ENCODE results near the gene RFX4.
A peak's percentile ranks its signal among the peaks of the same experiment; 100 is the strongest.

The RFX4 gene

GRCh38 chr12:106767206-106767605 is 184.4 kb downstream of the RFX4 start:
- no peak for DNase-seq (ENCODE audit: low spot score)

GRCh38 chr12:106767954-106768822 is 185.4 kb downstream of the RFX4 start:
- DNase-seq (ENCODE audit: low spot score) = no peak

GRCh38 chr12:106769078-106769477 is 186.3 kb downstream of the RFX4 start:
- DNase-seq (ENCODE audit: low spot score) = no peak

DNA sequence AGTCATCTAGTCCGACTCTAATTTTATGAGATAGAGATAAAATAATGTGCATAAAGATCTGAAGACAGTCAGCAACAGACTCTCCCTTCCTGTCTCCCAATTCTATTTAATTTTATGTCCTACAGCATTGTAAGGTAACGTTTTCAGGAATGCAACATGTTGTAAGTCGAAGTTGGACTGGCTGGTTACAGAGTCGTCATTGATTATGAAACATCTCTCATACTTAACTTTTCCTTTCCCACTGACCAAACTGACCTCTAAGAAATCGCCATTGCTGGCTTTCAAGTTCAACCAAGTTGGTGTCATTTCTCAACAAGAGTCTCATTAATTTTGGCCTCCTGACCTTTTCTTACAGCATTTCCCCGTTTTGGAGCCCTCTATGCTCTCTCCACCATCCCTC is 186.7 kb downstream of the RFX4 start:
- no peak for DNase-seq (ENCODE audit: low spot score)

GRCh38 chr12:106771425-106771824 is 188.6 kb downstream of the RFX4 start:
- DNase-seq (ENCODE audit: low spot score) = no peak

- DNase-seq (ENCODE audit: low spot score) = no peak
Observed at GRCh38 chr12:106773286-106774004, 190.6 kb downstream of the RFX4 start.

GRCh38 chr12:106774005-106774807 is 191.4 kb downstream of the RFX4 start, which contains the start of gene RIC8B:
RIC8B (plus strand) TSS chr12:106774682; CDS start chr12:106774746, 64 bp downstream.
- DNase-seq (ENCODE audit: low spot score) = peak; percentile 99

DNA sequence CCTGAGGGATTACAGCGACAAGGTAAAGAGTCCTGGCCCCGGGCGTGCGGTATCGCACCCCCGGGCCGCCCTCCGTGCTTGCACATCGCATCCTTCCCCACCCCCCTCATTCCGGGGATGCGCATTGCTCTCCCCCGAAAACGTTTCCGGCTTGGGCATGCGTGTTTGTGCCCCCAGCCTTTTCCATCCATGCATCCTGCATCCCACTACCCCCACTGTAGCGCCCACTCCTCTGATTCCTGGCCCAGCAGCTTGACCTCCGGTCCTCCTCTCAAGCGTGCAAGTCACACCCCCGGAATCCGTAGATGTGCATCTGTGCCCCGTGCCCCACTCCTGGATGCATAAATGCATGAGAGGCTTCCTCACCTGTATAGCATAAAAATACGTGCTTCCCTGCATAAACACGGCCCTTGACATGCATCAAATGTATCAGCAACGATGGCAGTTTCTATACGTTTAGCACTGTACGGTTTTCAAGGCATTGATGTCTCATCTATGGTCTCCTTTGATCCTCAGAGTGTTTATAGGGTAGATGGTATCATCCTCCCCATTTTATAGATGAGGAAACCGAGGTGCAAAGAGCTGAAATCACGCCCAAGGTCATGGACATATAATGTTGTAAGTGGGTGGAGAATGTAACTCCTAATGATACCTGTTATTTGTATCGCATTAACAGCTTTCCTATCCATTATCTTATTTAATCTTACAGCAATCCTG is 192.2 kb downstream of the RFX4 start:
- no peak for DNase-seq (ENCODE audit: low spot score)

DNA sequence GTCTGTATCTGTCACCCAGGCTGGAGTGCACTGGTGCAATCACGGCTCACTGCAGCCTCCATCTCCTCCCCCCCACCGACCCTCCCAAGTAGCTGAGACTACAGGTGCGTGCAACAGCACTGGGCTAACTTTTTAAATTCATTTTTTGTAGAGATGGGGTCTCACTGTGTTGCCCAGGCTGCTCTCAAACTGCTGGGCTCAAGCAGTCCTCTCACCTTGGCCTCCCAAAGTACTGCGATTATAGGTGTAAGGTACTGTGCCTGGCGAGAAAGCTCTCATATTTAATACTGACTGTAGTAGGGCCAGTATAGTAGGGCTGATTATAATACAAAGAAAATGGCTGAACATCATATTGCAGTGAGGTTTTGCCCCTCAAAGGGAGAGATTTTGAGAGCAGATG is 194.1 kb downstream of the RFX4 start:
- no peak for DNase-seq (ENCODE audit: low spot score)

DNA sequence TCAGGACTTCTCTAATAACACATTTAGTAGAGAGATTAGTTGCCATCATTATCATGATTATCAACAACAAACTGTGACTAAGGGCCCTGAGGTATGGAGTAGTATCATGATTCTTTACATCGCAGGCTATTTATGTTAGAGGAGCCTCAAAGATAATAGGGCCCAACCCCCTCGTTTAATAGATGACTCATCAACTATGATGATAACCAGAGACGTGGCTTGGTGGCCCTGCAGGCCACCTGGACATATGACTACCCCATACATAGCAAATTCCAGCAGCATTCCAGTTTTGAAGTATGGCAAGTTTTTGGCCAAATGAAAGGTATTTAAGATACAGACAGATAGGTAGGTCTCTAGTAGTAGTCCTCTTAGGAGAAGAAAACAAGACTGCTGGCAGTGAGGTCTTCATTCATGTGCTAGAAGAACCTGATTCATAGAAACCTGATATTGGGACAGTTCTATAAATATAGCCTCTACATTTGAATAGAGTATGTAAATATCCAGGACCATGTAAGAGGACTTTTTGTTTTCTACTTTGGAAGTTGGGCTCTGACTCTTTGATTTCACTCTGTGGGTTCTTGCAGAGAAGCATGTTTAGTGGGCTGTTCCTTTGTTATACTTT is 197.3 kb downstream of the RFX4 start:
- DNase-seq (ENCODE audit: low spot score) = no peak

- no peak for DNase-seq (ENCODE audit: low spot score)
Observed at GRCh38 chr12:106782619-106783018, 199.8 kb downstream of the RFX4 start.

- DNase-seq (ENCODE audit: low spot score) = no peak
Observed at GRCh38 chr12:106783515-106783914, 200.7 kb downstream of the RFX4 start.

DNA sequence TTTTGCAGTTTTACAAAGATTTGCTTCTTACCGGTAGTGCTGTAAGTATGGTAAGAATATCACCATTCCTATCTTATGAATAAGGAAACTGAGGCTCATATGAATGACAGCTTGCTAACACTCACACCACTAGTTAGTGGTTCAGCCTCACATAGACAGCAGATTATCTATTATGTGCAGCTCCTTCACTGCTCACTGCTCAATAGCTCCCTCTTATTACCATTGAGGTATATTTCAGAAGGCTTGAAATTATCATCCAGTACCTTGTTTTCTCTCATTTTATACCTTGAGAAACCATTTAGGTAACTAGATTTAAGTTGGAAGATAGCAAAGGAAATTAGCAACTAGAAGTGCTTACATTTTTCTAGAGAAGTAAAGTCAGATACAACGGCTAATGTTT is 207.2 kb downstream of the RFX4 start:
- no peak for DNase-seq (ENCODE audit: low spot score)

GRCh38 chr12:106791531-106791930 is 208.7 kb downstream of the RFX4 start:
- no peak for DNase-seq (ENCODE audit: low spot score)

GRCh38 chr12:106794369-106794768 is 211.6 kb downstream of the RFX4 start:
- no peak for DNase-seq (ENCODE audit: low spot score)

DNA sequence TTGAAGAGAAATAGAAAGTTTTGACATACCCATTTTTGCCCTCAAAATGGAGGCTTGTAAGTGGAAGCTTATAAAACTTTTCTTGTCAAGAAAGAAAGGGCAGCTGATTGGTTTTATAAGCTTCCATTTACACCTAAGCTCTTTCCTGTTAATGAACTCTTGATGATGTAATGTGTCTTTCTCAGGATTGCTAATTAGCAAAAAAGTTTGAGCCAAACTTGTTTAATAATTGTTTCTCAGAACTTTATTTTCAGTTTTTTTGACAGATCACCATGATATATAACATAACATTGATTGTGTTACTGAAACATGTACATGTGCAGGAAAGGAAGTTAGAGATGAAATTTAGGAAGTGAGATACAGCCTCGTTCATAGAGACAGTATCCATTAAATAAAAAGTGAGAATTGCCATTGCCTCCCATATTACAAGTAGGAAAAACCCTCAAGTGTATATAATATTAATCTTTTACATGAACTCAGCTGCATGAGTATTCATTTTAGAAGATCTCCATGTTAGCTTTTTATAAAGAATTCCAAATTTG is 218.4 kb downstream of the RFX4 start:
- DNase-seq (ENCODE audit: low spot score) = no peak

GRCh38 chr12:106801830-106802533 is 219.2 kb downstream of the RFX4 start:
- no peak for DNase-seq (ENCODE audit: low spot score)

DNA sequence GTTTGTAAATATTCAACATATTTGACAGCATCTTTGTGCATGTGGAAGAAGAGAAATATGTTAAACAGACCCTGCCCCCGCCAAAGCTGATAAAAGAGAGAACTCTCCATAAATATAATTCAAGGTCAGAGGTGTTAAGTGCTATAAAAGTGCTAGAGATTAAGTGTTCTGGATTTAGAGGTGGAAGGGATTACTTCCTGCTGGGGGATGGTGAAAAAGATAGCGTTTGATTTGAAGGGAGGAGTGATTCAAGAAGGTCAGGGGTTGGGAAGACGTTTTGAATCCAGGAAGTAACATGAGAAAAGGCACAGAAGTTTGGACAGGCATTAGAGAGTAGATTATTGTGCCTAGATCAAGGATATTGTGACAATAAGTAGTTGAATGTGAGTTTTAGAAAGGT is 221.9 kb downstream of the RFX4 start:
- DNase-seq (ENCODE audit: low spot score) = no peak

All from kidney capillary endothelial cell (primary cell).